DND-41 (cell line): ENCODE measurements around the gene FBN1.

Source experiments
- EZH2 ChIP-seq: IDR thresholded peaks from 3 replicates; pipeline ENCODE4 v1.6.1; 2012; ENCODE audit warnings: borderline replicate concordance, low read depth, mild to moderate bottlenecking, moderate library complexity, low read length, inconsistent platforms; ENCODE audit not compliant: severe bottlenecking
- TF ChIP-seq, protein P1 (sequence below): IDR thresholded peaks from 2 replicates; pipeline ENCODE4 v1.5.1; 2012; ENCODE audit warnings: borderline replicate concordance, low read length, moderate library complexity, mild to moderate bottlenecking; ENCODE audit not compliant: poor library complexity, severe bottlenecking; ENCODE audit errors: extremely low read depth

DNA sequence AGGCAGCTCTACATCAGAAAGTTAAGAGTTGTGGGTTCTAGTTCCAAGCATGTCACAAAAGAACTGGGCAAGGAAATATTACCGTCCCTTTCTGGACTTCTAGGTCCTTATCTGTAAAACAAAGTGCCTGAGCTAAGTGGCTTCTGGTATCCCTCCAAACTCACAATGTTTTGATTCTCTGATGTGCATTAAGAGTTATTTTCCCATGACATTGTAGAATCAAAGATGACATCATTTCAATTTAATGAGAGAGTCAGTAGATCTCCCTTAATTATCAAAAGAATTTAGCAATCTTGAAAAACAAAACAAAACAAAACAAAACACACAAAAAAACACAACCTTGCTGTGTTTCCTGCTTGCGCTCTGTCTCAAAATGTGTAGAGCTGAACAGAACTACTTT lies 225.6 kb downstream of the FBN1 start:
- TF ChIP-seq, protein P1, sequence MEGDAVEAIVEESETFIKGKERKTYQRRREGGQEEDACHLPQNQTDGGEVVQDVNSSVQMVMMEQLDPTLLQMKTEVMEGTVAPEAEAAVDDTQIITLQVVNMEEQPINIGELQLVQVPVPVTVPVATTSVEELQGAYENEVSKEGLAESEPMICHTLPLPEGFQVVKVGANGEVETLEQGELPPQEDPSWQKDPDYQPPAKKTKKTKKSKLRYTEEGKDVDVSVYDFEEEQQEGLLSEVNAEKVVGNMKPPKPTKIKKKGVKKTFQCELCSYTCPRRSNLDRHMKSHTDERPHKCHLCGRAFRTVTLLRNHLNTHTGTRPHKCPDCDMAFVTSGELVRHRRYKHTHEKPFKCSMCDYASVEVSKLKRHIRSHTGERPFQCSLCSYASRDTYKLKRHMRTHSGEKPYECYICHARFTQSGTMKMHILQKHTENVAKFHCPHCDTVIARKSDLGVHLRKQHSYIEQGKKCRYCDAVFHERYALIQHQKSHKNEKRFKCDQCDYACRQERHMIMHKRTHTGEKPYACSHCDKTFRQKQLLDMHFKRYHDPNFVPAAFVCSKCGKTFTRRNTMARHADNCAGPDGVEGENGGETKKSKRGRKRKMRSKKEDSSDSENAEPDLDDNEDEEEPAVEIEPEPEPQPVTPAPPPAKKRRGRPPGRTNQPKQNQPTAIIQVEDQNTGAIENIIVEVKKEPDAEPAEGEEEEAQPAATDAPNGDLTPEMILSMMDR: no peak
- no peak for TF ChIP-seq EZH2
